ENCODE measurements around the gene HRH2.
A peak's percentile ranks its signal among the peaks of the same experiment; 100 is the strongest.

Gene HRH2

DNA sequence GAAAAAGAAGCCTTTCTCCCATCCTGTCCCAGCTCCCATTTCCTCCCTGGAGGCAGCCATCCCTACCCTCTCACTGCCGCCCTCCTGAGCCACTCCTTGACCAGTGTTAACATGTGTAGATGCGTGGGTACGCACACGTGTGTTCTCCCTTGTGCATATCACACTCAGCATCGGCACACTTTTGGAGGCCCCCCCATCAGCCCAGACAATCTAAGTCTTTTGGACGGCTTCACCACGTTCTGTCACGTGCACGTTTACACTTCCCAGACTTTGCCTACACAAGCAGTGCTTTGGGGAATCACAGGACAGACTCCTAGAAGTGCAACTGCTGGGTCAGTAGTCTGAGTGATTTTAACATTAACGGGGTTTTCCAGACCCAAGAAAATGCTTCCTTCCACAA, 18.0 kb downstream of the HRH2 start:
- no peak for DNase-seq (ENCODE audit: low read depth, low spot score)

DNA sequence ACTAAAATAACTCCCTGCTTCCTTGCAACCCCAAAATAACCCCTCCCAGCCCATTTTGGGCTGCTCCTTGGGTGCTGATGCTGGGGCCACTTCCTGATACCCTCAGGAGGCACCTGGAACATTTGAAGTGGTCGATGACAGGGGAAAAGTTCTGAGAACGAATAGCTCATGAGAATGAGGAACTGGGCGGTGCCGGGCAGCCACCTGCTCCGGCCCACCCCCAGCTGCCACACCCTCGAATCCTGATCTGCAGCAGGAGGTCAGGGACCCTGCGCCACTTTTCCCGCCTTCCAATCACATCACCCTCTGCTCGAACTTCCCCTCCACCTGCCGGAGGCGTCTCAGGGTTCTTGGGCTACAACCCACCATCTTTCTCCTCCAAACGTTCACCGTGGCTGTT, 19.7 kb downstream of the HRH2 start:
- no peak for DNase-seq (ENCODE audit: low read depth, low spot score)

GRCh38 chr5:175678074-175678473, 20.2 kb downstream of the HRH2 start:
- no peak for DNase-seq (ENCODE audit: low read depth, low spot score)

GRCh38 chr5:175679411-175679810, 21.5 kb downstream of the HRH2 start:
- no peak for DNase-seq (ENCODE audit: low read depth, low spot score)

GRCh38 chr5:175680020-175680419, 22.1 kb downstream of the HRH2 start:
- DNase-seq (ENCODE audit: low read depth, low spot score), result no peak

DNA sequence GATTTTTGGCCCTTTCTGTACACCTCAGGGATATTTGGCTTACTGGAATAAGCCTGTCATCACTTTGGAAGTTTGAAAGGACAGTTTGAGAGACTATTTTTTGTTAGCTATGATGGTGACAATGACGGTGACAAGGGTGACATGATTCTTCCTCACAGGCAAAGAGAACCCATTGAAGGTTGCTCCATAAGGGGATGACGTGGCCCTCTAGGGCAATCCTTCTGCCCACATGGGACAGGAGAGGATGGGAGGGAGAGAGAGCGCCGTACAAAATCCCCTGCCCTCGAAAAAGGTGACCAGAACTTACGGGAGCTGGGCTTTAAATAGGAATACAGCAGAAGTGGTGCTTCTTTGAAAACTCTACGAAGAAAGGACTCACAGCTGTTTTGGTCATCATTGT, 22.6 kb downstream of the HRH2 start:
- no peak for DNase-seq (ENCODE audit: low read depth, low spot score)

DNA sequence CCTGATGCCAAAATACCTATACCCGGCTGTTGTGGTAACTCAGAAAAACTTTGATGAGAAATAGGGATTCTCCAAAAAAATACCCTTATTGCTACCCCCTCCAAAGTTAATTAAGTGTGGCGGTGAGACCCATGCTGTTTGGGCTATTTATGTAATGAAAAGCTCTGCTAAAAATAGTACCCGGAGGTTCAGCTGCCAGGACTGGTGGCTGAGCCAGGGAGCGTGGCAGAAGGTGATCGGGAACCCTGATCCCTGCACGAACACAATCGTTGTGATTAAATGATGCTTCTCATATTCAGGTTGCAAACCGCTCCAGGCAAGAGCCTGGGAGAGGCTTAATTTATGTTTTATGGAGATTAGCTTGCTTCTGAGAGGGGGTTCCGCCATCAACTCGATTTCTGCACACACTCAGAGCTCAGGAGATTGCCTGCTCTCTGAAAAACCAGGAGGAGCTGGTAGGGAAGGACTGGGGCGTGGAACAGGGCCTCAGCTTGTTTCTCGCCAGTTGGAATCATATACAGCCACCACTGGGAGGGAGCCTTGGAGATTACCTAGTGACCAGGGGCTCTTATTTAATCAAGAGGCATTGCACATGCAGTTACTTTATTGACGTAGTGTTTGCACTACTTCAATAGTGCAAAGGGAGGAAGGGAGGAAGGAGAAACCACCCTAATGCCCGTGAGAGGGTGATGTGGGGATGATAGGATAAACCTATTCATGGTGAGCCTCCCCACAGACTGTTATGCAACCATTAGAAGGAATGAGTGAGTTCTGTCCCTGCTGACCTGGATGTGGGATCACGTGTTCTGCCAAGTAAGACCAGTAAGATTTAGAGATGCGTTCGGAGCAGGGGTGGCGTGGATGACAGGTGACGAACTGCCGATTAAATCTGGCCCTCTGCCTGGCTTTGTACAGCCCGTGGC, 23.4 kb downstream of the HRH2 start:
- DNase-seq (ENCODE audit: low read depth, low spot score), result no peak

- DNase-seq (ENCODE audit: low read depth, low spot score), result no peak
Measured at GRCh38 chr5:175681968-175682340, 24.1 kb downstream of the HRH2 start.

DNA sequence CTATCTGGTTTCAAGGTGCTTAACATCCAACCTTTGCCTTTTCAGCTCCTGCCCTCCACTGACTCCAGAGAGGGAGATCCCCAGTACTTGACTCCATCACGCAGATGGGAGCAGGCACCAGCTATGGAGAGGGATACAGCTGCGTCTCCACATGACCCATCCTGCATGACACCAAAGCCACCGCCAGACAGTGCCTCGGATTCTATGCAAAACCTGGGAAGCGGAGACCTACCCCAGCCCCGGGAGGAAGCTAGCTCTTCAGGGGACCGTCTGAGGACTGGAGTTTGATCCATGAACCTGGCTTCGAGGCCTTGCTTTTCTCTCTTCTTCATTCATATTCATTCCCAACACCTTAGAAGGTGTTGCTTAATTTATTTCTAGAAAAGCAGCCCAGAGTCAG, 24.8 kb downstream of the HRH2 start:
- no peak for DNase-seq (ENCODE audit: low read depth, low spot score)

DNA sequence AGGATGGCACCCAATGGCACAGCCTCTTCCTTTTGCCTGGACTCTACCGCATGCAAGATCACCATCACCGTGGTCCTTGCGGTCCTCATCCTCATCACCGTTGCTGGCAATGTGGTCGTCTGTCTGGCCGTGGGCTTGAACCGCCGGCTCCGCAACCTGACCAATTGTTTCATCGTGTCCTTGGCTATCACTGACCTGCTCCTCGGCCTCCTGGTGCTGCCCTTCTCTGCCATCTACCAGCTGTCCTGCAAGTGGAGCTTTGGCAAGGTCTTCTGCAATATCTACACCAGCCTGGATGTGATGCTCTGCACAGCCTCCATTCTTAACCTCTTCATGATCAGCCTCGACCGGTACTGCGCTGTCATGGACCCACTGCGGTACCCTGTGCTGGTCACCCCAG, 25.4 kb downstream of the HRH2 start:
- DNase-seq (ENCODE audit: low read depth, low spot score), result no peak

DNA sequence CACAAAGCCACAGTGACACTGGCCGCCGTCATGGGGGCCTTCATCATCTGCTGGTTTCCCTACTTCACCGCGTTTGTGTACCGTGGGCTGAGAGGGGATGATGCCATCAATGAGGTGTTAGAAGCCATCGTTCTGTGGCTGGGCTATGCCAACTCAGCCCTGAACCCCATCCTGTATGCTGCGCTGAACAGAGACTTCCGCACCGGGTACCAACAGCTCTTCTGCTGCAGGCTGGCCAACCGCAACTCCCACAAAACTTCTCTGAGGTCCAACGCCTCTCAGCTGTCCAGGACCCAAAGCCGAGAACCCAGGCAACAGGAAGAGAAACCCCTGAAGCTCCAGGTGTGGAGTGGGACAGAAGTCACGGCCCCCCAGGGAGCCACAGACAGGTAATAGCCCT, 26.1 kb downstream of the HRH2 start:
- DNase-seq (ENCODE audit: low read depth, low spot score), result no peak

- no peak for DNase-seq (ENCODE audit: low read depth, low spot score)
Measured at GRCh38 chr5:175684931-175685330, 27.1 kb downstream of the HRH2 start.

GRCh38 chr5:175685701-175686350, 28.0 kb downstream of the HRH2 start:
- no peak for DNase-seq (ENCODE audit: low read depth, low spot score)

GRCh38 chr5:175686396-175686795, 28.5 kb downstream of the HRH2 start:
- no peak for DNase-seq (ENCODE audit: low read depth, low spot score)

DNA sequence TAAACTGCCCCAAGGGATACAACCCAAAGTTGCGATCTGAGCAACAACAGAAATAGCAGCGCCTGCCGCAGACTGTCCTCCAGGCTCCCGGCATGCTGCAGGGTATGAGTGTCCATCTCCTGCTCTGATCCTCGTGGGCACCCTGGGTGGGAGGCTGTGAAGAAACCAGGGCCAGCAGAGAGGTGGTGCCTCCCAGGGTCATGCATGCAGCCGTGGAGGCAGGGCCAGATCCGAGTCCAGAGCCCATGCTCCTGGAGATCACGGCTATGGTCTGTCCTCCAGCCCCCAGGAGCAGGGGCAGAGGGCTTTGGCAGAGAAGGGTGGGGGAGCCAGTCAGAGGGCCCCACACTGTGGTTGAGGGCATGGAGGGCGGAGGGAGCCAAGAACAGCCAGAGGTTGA, 29.0 kb downstream of the HRH2 start:
- DNase-seq (ENCODE audit: low read depth, low spot score), result no peak

DNA sequence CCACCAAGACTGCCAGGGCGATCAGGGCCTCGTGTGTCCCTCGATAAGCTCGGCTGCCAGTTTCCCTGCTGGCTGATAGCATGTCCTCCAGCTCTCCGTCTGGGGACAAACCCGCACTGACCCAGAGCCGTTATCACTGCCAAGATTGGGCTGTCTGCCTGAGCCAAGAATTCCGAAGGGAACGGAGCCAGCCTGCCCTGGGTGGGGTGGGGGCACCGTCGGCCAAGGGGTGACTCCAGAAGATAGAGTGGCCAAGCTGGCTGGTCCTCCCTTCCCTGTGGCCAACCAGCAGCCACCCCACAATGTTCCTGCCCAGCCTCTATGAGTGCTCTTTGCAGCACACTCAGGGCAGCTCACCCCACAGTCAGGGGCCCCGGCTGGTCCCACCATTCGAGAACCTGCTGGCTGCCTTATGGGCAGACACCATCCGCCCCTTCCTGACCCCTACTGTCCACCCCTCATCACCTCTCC, 29.4 kb downstream of the HRH2 start:
- DNase-seq (ENCODE audit: low read depth, low spot score), result no peak

DNA sequence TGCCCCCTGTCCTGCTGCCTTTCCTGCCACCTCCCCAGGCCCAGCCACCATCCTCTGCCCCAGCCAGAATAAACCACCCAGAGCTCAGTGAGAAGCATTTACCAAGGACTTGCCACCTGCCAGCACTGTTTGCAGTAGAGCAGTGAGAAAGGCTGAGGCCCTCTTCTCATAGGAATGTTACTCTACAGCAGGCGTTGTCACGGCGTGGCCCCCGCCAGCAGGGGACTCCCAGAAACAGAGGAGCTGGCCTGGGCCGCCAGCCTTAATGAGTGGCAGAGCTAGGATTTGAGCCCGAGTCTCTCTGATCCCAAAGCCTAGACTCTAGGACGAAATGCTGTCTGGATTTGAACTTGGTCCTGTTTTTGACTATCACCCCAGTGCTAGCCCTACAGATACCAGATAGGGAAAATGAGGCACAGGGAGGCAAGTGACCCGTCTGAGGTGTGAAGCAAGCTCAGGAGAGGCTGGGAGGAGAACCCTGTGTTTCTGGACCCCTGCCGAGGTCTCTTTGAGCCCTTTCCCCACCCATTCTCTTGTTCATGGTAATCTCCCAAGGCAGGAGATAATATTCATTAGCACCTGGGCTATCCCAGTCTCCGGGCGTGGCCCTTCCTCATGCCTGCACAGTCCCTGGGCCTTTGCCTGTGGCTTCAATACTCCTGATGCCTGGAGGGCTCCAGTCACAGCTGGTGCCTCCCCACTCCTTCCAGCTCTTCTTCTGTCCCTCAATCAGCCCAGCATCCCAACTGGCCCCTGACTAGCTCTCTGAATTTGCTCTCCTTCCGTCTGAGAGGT, 30.7 kb downstream of the HRH2 start:
- DNase-seq (ENCODE audit: low read depth, low spot score), result no peak

GRCh38 chr5:175689147-175689991, 31.5 kb downstream of the HRH2 start:
- DNase-seq (ENCODE audit: low read depth, low spot score), result peak; percentile 20

DNA sequence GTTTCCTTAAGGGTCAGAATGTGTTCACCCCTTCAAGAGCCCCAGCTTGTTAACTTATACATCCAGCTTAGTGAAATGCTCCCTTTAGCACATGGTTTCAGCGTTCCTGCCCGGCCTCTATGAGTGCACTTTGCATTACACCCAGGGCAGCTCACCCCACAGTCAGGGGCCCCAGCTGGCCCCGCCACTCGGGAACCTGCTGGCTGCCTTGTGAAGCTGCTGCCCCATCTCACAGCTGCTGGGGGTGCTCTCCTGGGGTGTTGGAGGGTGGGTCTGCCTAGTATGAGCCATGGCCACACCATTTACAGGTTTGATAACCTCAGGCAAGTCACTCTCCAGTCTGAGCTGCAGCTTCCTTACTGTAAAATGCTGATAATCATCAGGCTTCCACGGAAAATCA, 32.2 kb downstream of the HRH2 start:
- no peak for DNase-seq (ENCODE audit: low read depth, low spot score)

DNA sequence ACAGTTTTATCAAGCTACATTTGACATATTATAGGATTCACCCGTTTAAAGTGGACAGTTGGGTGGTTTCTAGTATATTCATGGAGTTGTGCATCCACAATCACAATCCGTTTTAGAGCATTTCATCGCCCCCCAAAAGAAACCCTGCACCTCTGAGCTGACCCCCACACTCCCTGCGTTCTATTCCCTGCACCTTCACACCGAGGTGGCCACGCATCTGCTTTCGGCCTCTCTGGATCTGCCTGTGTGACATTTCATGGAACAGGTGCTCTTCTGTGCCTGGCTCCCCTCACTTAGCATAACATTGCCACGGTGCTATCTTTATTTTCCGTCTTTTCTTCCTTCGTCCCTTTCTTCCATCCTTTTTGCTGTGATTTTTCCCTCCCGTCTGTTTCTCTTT, 32.7 kb downstream of the HRH2 start:
- DNase-seq (ENCODE audit: low read depth, low spot score), result no peak

GRCh38 chr5:175691761-175692160, 33.9 kb downstream of the HRH2 start:
- DNase-seq (ENCODE audit: low read depth, low spot score), result no peak

Data from astrocyte of the hippocampus (primary cell).